ENCODE measurements around the gene BLOC1S6.

- TF ChIP-seq CTCF (conservative IDR thresholded peaks at IDR 0.05; ENCODE audit: low read depth, low read length) (no peak), EZH2phosphoT487 (IDR thresholded peaks at IDR 0.05; ENCODE audit: borderline replicate concordance, low read length) (no peak)
Observed at GRCh38 chr15:45634432-45635190, 47.4 kb downstream of the BLOC1S6 start, which contains the start of gene SQOR.

All from PC-3 (cell line).